ENCODE data around the gene GPR101. TPM values are rescaled to one million over a fixed set of nuclear protein-coding genes. Genes with fewer than 3 reads are reported as not detected.
A peak's percentile ranks its signal among the peaks of the same experiment; 100 is the strongest.

Gene GPR101
- not detected in 2 replicates for total RNA-seq (2014; rRNA removed; shearing (Covaris generic))
- polyA plus RNA-seq (2015; cell fraction: cytosol; rRNA removed) = not detected in 2 replicates
- polyA plus RNA-seq (2015; cell fraction: nucleus; rRNA removed) = not detected in 2 replicates

GRCh38 chrX:137033774-137034507, at the start of gene GPR101:
Gene GPR101 (minus strand): TSS chrX:137033995. CDS start chrX:137031674, 2,321 bp downstream.
- no peak for DNase-seq (ENCODE audit: low read depth)

- DNase-seq (ENCODE audit: low read depth) = no peak
Observed at GRCh38 chrX:137081239-137081638, 47.4 kb upstream of the GPR101 start.

- DNase-seq (ENCODE audit: low read depth) = no peak
Observed at GRCh38 chrX:137072396-137072795, 38.6 kb upstream of the GPR101 start.

GRCh38 chrX:137071596-137071995, 37.8 kb upstream of the GPR101 start:
- no peak for DNase-seq (ENCODE audit: low read depth)

- DNase-seq (ENCODE audit: low read depth) = peak; percentile 1
Observed at GRCh38 chrX:137067147-137067546, 33.4 kb upstream of the GPR101 start.

GRCh38 chrX:137062915-137063617, 29.3 kb upstream of the GPR101 start:
- no peak for DNase-seq (ENCODE audit: low read depth)

- no peak for DNase-seq (ENCODE audit: low read depth)
Observed at GRCh38 chrX:137058339-137059127, 24.7 kb upstream of the GPR101 start.

GRCh38 chrX:137052643-137053235, 18.9 kb upstream of the GPR101 start:
- DNase-seq (ENCODE audit: low read depth) = no peak

- DNase-seq (ENCODE audit: low read depth) = peak; percentile 55
Observed at GRCh38 chrX:137051978-137052642, 18.3 kb upstream of the GPR101 start.

GRCh38 chrX:137044893-137045292, 11.1 kb upstream of the GPR101 start:
- no peak for DNase-seq (ENCODE audit: low read depth)

GRCh38 chrX:137043736-137044135, 9.9 kb upstream of the GPR101 start:
- DNase-seq (ENCODE audit: low read depth) = no peak

- DNase-seq (ENCODE audit: low read depth) = no peak
Observed at GRCh38 chrX:137041329-137041728, 7.5 kb upstream of the GPR101 start.

- no peak for DNase-seq (ENCODE audit: low read depth)
Observed at GRCh38 chrX:137040113-137040794, 6.5 kb upstream of the GPR101 start.

GRCh38 chrX:137034508-137034872, 695 bp upstream of the GPR101 start:
- no peak for DNase-seq (ENCODE audit: low read depth)

- no peak for DNase-seq (ENCODE audit: low read depth)
Observed at GRCh38 chrX:137032841-137033773, 688 bp downstream of the GPR101 start.

GRCh38 chrX:137032341-137032694, 1.5 kb downstream of the GPR101 start:
- DNase-seq (ENCODE audit: low read depth) = no peak

- peak; percentile 7 for DNase-seq (ENCODE audit: low read depth)
Observed at GRCh38 chrX:137031517-137032340, 2.1 kb downstream of the GPR101 start.

GRCh38 chrX:137031039-137031438, 2.8 kb downstream of the GPR101 start:
- no peak for DNase-seq (ENCODE audit: low read depth)

Measured in HT1080 (cell line).